Measurements from ENCODE around the gene IL17F. TPM values are rescaled to one million over a fixed set of nuclear protein-coding genes. Genes with fewer than 3 reads are reported as not detected.

Gene IL17F
- total and polyA plus RNA-seq, 4 donors, result not detected

DNA sequence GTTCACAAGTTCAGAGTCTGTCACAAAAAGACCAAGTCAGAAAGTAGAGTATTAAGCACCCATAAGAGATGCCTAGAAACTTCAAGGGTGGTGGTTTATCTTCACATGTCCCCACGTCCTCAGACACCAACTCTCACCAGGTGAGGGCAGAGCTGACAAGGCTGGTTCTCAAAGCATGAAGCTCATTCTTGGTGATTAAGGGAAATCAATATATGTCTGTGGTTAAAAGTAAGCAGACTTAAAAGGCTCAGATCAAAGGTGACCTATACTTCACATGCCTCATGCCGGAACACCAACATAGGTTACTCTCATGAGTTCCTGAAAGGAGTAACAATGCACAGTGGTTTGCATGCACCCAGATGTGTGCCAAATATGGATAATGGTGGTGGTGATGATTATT lies 31.2 kb downstream of the IL17F start:
- DNase-seq (ENCODE audit: low spot score), result no peak
- Histone ChIP-seq H3K4me1 (ENCODE audit: control insufficient read depth in 4 of 4, insufficient read depth in 4 of 4, low read length in 3 of 4) (no peaks in the 10 kb centered on the region), H3K4me3 (ENCODE audit: low read depth in 1 of 3, low read length in 3 of 3) (no peak overlapping the region), H3K9me3 (ENCODE audit: control insufficient read depth in 4 of 4, low read length in 3 of 4) (no peaks in the 10 kb centered on the region), H3K27me3 (ENCODE audit: control insufficient read depth in 4 of 4, insufficient read depth in 4 of 4, low read length in 3 of 4) (no peaks in the 10 kb centered on the region), H3K27ac (ENCODE audit: low read depth in 1 of 2, low read length in 2 of 2) (no peak overlapping the region), H3K9ac (ENCODE audit: low read depth in 1 of 2, low read length in 2 of 2) (no peak overlapping the region), H3K36me3 (ENCODE audit: control insufficient read depth in 4 of 4, insufficient read depth in 3 of 4, low read depth in 1 of 4, low read length in 3 of 4) (no peaks in the 10 kb centered on the region)
- no peak for TF ChIP-seq JUND (IDR thresholded peaks at IDR 0.05)
- TF ChIP-seq FOXA2 (IDR thresholded peaks at IDR 0.05), result no peak
- TF ChIP-seq, protein P1, sequence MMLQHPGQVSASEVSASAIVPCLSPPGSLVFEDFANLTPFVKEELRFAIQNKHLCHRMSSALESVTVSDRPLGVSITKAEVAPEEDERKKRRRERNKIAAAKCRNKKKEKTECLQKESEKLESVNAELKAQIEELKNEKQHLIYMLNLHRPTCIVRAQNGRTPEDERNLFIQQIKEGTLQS (IDR thresholded peaks at IDR 0.05), result no peak
- TF ChIP-seq, protein P2, sequence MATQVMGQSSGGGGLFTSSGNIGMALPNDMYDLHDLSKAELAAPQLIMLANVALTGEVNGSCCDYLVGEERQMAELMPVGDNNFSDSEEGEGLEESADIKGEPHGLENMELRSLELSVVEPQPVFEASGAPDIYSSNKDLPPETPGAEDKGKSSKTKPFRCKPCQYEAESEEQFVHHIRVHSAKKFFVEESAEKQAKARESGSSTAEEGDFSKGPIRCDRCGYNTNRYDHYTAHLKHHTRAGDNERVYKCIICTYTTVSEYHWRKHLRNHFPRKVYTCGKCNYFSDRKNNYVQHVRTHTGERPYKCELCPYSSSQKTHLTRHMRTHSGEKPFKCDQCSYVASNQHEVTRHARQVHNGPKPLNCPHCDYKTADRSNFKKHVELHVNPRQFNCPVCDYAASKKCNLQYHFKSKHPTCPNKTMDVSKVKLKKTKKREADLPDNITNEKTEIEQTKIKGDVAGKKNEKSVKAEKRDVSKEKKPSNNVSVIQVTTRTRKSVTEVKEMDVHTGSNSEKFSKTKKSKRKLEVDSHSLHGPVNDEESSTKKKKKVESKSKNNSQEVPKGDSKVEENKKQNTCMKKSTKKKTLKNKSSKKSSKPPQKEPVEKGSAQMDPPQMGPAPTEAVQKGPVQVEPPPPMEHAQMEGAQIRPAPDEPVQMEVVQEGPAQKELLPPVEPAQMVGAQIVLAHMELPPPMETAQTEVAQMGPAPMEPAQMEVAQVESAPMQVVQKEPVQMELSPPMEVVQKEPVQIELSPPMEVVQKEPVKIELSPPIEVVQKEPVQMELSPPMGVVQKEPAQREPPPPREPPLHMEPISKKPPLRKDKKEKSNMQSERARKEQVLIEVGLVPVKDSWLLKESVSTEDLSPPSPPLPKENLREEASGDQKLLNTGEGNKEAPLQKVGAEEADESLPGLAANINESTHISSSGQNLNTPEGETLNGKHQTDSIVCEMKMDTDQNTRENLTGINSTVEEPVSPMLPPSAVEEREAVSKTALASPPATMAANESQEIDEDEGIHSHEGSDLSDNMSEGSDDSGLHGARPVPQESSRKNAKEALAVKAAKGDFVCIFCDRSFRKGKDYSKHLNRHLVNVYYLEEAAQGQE (IDR thresholded peaks at IDR 0.05), result no peak
- TF ChIP-seq, protein P3, sequence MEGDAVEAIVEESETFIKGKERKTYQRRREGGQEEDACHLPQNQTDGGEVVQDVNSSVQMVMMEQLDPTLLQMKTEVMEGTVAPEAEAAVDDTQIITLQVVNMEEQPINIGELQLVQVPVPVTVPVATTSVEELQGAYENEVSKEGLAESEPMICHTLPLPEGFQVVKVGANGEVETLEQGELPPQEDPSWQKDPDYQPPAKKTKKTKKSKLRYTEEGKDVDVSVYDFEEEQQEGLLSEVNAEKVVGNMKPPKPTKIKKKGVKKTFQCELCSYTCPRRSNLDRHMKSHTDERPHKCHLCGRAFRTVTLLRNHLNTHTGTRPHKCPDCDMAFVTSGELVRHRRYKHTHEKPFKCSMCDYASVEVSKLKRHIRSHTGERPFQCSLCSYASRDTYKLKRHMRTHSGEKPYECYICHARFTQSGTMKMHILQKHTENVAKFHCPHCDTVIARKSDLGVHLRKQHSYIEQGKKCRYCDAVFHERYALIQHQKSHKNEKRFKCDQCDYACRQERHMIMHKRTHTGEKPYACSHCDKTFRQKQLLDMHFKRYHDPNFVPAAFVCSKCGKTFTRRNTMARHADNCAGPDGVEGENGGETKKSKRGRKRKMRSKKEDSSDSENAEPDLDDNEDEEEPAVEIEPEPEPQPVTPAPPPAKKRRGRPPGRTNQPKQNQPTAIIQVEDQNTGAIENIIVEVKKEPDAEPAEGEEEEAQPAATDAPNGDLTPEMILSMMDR (IDR thresholded peaks at IDR 0.05; ENCODE audit: low read depth, low read length, missing input control), result no peak
- TF ChIP-seq TAF1 (conservative IDR thresholded peaks at IDR 0.05), result no peak
- TF ChIP-seq, protein P4, sequence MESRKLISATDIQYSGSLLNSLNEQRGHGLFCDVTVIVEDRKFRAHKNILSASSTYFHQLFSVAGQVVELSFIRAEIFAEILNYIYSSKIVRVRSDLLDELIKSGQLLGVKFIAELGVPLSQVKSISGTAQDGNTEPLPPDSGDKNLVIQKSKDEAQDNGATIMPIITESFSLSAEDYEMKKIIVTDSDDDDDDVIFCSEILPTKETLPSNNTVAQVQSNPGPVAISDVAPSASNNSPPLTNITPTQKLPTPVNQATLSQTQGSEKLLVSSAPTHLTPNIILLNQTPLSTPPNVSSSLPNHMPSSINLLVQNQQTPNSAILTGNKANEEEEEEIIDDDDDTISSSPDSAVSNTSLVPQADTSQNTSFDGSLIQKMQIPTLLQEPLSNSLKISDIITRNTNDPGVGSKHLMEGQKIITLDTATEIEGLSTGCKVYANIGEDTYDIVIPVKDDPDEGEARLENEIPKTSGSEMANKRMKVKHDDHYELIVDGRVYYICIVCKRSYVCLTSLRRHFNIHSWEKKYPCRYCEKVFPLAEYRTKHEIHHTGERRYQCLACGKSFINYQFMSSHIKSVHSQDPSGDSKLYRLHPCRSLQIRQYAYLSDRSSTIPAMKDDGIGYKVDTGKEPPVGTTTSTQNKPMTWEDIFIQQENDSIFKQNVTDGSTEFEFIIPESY (IDR thresholded peaks at IDR 0.05), result no peak
- TF ChIP-seq GABPA (IDR thresholded peaks at IDR 0.05 in 1 of 2, conservative IDR thresholded peaks at IDR 0.05 in 1 of 2), result no peak
- TF ChIP-seq RAD21 (IDR thresholded peaks at IDR 0.05), result no peak
- no peak for TF ChIP-seq EGR1 (IDR thresholded peaks at IDR 0.05; ENCODE audit: low read depth in 2 of 2)
- TF ChIP-seq HNF4G (IDR thresholded peaks at IDR 0.05), result no peak
- TF ChIP-seq RXRA (IDR thresholded peaks at IDR 0.05), result no peak
- no peak for TF ChIP-seq SP1 (IDR thresholded peaks at IDR 0.05)
- TF ChIP-seq, protein P5, sequence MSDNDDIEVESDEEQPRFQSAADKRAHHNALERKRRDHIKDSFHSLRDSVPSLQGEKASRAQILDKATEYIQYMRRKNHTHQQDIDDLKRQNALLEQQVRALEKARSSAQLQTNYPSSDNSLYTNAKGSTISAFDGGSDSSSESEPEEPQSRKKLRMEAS (IDR thresholded peaks at IDR 0.05), result no peak
- WGBS, result 61% methylated on average over 2 of the region's 2 CpGs

DNA sequence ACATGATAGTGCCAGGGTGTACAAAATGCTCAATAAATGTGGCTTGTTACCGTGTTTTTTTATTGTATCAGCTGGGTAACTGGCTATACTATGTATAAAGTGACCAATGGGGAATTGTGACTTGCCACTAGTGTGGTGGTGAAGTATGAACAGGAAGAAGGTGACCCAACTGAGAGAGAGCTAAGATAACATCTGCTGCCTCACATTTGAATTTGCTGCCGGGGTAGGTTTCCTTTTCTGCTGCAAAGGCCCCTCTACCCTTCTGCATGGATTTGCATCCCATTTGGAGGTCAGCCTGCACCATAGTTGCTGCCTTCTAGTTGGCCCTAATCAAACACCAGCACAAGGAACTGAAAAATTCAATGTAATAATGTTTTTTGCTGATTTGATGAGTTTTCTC lies 34.1 kb downstream of the IL17F start:
- H3K36me3 ChIP-seq (ENCODE audit: control insufficient read depth in 4 of 4, insufficient read depth in 3 of 4, low read depth in 1 of 4, low read length in 3 of 4), result no peaks in the 10 kb centered on the region
- no peak overlapping the region for H3K9ac ChIP-seq (ENCODE audit: low read depth in 1 of 2, low read length in 2 of 2)
- no peak for DNase-seq (ENCODE audit: low spot score)
- WGBS, result 77% methylated on average over 2 of the region's 2 CpGs
- H3K27me3 ChIP-seq (ENCODE audit: control insufficient read depth in 4 of 4, insufficient read depth in 4 of 4, low read length in 3 of 4), result no peaks in the 10 kb centered on the region
- TF ChIP-seq, protein P1 (IDR thresholded peaks at IDR 0.05), result no peak
- TF ChIP-seq NR2F2 (IDR thresholded peaks at IDR 0.05) (no peak), FOXA1 (IDR thresholded peaks at IDR 0.05) (no peak), EGR1 (IDR thresholded peaks at IDR 0.05; ENCODE audit: low read depth in 2 of 2) (no peak), GABPA (IDR thresholded peaks at IDR 0.05 in 1 of 2, conservative IDR thresholded peaks at IDR 0.05 in 1 of 2) (no peak), YY1 (IDR thresholded peaks at IDR 0.05) (no peak)
- TF ChIP-seq, protein P2 (IDR thresholded peaks at IDR 0.05), result no peak
- H3K9me3 ChIP-seq (ENCODE audit: control insufficient read depth in 4 of 4, low read length in 3 of 4), result no peaks in the 10 kb centered on the region
- H3K4me3 ChIP-seq (ENCODE audit: low read depth in 1 of 3, low read length in 3 of 3), result no peak overlapping the region
- H3K4me1 ChIP-seq (ENCODE audit: control insufficient read depth in 4 of 4, insufficient read depth in 4 of 4, low read length in 3 of 4), result no peaks in the 10 kb centered on the region
- H3K27ac ChIP-seq (ENCODE audit: low read depth in 1 of 2, low read length in 2 of 2), result no peak overlapping the region

Measured in liver (tissue), 9 donors.